Measurements from ENCODE around the gene OR12D2. TPM values are rescaled to one million over a fixed set of nuclear protein-coding genes. Genes with fewer than 3 reads are reported as not detected.
"Not testable (repeated sequence)": the region's sequence is repeated elsewhere in the genome, so short reads cannot be mapped to it uniquely, and the experiment has no call there.

The OR12D2 gene
- total RNA-seq, 1 donor from 2014 or later: not detected

DNA sequence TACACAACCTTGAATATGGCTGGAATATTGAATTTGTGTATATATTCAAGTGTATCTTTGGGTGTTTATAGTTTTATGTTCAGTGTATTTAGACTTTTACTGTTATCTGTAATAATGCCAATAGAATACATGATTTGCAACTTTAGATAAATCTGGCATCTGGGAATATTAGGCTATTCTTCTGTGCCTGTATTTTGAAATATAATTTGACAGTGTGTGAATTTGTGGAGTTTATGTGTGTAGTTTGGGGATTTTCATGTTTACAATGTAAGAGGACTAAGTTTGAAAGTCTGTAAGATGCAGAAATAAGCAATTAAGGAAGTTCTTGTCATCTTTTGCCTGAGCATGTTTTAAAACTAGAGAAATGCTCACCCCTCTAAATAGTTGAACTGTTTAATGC is 43.6 kb downstream of the OR12D2 start, which contains the start of gene OR10C1:
TSS of gene OR10C1 (plus strand) at position 301 of the 400 bp plus-strand sequence. CDS start 710 bp downstream, outside the sequence.
- peaks cover 4% of the 10 kb centered on the region for H3K9me3 Mint-ChIP-seq (ENCODE audit: low read depth)
- peaks cover 29% of the 10 kb centered on the region for H3K27me3 Mint-ChIP-seq
- H3K4me3 Mint-ChIP-seq (ENCODE audit: low read depth): no peak within 1 kb of the TSS
- peaks cover 7% of the 10 kb centered on the region for H3K4me1 Mint-ChIP-seq (ENCODE audit: low read depth)
- peak within 1 kb of the TSS; percentile 21 for H3K27ac Mint-ChIP-seq
- H3K36me3 Mint-ChIP-seq (ENCODE audit: insufficient read depth): no peaks in the 10 kb centered on the region
- no peak for TF ChIP-seq CTCF (IDR thresholded peaks at IDR 0.05; ENCODE audit: unreplicated experiment)
- DNase-seq (ENCODE audit: low spot score, unreplicated experiment): no peak

DNA sequence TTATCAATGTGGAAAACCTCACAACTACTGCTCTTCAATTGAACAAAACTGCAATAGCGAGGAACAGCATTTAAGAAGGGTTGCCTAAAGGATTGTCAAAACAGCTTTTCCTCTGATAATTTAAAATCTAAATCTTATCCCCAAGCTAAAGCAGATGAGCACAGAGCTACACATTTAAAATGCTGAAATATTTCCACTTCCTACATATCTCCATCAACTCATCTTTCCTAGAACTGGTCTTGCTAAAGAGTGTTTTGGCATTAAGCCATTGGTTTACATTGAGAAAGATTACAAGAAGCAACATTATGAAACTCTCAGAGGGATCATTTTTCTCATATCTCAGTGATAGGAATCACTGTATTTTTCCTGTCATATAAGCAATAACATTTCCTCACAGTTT is 47.3 kb downstream of the OR12D2 start:
- Mint-ChIP-seq H3K27ac (no peak overlapping the region), H3K36me3 (ENCODE audit: insufficient read depth) (no peaks in the 10 kb centered on the region), H3K27me3 (peaks cover 28% of the 10 kb centered on the region), H3K4me3 (ENCODE audit: low read depth) (no peak overlapping the region), H3K4me1 (ENCODE audit: low read depth) (peaks cover 7% of the 10 kb centered on the region), H3K9me3 (ENCODE audit: low read depth) (peaks cover 8% of the 10 kb centered on the region)
- no peak for DNase-seq (ENCODE audit: low spot score, unreplicated experiment)
- no peak for TF ChIP-seq CTCF (IDR thresholded peaks at IDR 0.05; ENCODE audit: unreplicated experiment)

GRCh38 chr6:29444031-29444430 is 48.6 kb downstream of the OR12D2 start:
- not testable (repeated sequence) for H3K27ac Mint-ChIP-seq; DNase-seq (ENCODE audit: low spot score, unreplicated experiment); H3K9me3 Mint-ChIP-seq (ENCODE audit: low read depth); H3K36me3 Mint-ChIP-seq (ENCODE audit: insufficient read depth); H3K4me1 Mint-ChIP-seq (ENCODE audit: low read depth); H3K4me3 Mint-ChIP-seq (ENCODE audit: low read depth)
- H3K27me3 Mint-ChIP-seq: peaks cover 28% of the 10 kb centered on the region

Other genes with a start within 250 kb of the OR12D2 start
- not detected in 2 replicates for gene OR2J2, start 224.7 kb upstream of the OR12D2 start, total RNA-seq
- not detected in 2 replicates for gene OR14J1, start 93.9 kb upstream of the OR12D2 start, total RNA-seq
- not detected in 2 replicates for gene OR5V1, start 26.8 kb upstream of the OR12D2 start, total RNA-seq
- gene OR12D3, start 20.3 kb upstream of the OR12D2 start, total RNA-seq: not detected in 2 replicates
- gene OR12D1, start 19.3 kb downstream of the OR12D2 start, total RNA-seq: not detected in 2 replicates
- gene OR10C1, start 43.7 kb downstream of the OR12D2 start, total RNA-seq: not detected in 2 replicates
- not detected in 2 replicates for gene OR11A1, start 61.4 kb downstream of the OR12D2 start, total RNA-seq
- not detected in 2 replicates for gene OR2H1, start 61.5 kb downstream of the OR12D2 start, total RNA-seq
- not detected in 2 replicates for gene MAS1L, start 92.3 kb downstream of the OR12D2 start, total RNA-seq
- gene UBD, start 164.1 kb downstream of the OR12D2 start, total RNA-seq: 1.9 and 2.6 TPM in 2 replicates
- gene OR2H2, start 189.5 kb downstream of the OR12D2 start, total RNA-seq: not detected in 2 replicates
- 120 and 127 TPM in 2 replicates for gene GABBR1, start 237.6 kb downstream of the OR12D2 start, total RNA-seq

Measured in progenitor cell of endocrine pancreas (in vitro differentiated cells).